HUES64 (cell line): ENCODE data around the gene NOD2.

Experiments
- H3K27ac ChIP-seq: 2 replicates; pipeline ENCODE4 v1.7.0; 2013; ENCODE audit warnings: low read depth, low read length, inconsistent platforms
- H3K27me3 ChIP-seq: 2 replicates; pipeline ENCODE4 v1.6.1; 2013; ENCODE audit warnings: mild to moderate bottlenecking, low read length; ENCODE audit not compliant: insufficient read depth
- H3K36me3 ChIP-seq: 2 replicates; pipeline ENCODE4 v1.6.1; 2013; ENCODE audit warnings: mild to moderate bottlenecking, low read length; ENCODE audit not compliant: insufficient read depth
- H3K4me1 ChIP-seq: 2 replicates; pipeline ENCODE4 v1.6.1; 2013; ENCODE audit warnings: mild to moderate bottlenecking, low read length, moderate library complexity; ENCODE audit not compliant: insufficient read depth
- H3K4me3 ChIP-seq: 2 replicates; pipeline ENCODE4 v1.5.1; 2013; ENCODE audit warnings: mild to moderate bottlenecking, low read length, moderate library complexity
- H3K9ac ChIP-seq: 2 replicates; pipeline ENCODE4 v1.6.1; 2013; ENCODE audit warnings: mild to moderate bottlenecking, low read depth, low read length
- H3K9me3 ChIP-seq: 2 replicates; pipeline ENCODE4 v1.6.1; 2013; ENCODE audit warnings: low read depth, low read length; ENCODE audit not compliant: insufficient read depth
- WGBS: fragments of 150-250, 120-280 bp; methylation state at CpG from one replicate; pipeline ENCODE4 v1.1.7; 2013; ENCODE audit warnings: missing lambda C conversion rate; 5-methylcytosine and 5-hydroxymethylcytosine counted together

The NOD2 gene

DNA sequence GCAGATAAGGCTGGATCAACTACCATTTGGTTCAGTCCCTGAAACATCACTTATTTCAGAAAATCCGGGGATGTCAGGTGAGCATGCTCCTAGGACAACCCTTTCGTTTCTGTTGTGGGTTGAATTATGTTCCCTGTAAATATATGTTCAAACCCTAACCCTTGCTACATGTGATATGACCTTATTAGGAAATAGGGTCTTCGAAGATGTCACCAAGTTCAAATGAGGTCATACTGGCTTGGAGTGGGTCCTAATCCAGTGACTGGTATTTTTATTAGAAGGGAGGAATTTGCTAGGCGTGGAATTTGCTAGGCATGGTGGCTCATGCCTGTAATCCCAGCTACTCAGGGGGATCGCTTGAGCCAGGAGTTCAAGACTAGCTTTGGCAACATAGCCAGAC lies 33.6 kb upstream of the NOD2 start:
- 95% methylated on average over 4 of the region's 5 CpGs for WGBS
- no peak overlapping the region for H3K9ac ChIP-seq
- H3K4me3 ChIP-seq: no peak overlapping the region
- H3K9me3 ChIP-seq: no peaks in the 10 kb centered on the region
- H3K36me3 ChIP-seq: no peaks in the 10 kb centered on the region
- no peaks in the 10 kb centered on the region for H3K4me1 ChIP-seq
- no peak overlapping the region for H3K27ac ChIP-seq
- peaks cover 5% of the 10 kb centered on the region for H3K27me3 ChIP-seq

DNA sequence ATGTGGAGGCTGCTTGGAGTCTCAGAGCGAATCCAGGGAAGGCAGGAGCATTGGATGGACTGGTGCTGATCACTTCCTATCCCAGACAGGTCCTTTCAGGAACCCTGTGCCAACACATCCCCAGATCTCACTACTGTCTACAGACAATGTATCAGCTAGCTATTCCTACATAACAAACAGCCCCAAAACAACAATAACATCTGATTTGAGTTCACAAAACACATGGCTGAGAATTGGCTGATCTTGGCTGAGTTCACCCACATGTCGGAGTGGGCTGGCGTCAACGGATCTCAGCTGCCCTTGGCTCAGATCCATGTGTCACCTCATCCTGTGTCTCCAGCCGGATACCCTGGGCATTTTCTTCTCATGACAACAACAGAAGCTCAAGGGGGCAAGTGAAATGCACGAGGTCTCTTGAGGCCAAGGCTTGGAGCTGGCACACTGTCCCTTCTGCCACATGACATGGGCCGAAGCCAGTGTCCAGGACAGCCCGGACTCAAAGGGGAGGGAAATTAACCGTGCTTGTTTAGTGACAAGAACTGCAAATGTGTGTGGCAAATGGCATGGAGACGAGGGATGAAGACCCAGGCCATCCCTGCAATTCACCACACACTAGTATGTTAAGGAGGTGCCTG lies 31.0 kb upstream of the NOD2 start:
- Histone ChIP-seq H3K9me3 (no peaks in the 10 kb centered on the region), H3K36me3 (no peaks in the 10 kb centered on the region), H3K27me3 (peaks cover 6% of the 10 kb centered on the region), H3K4me3 (no peak overlapping the region), H3K4me1 (no peaks in the 10 kb centered on the region), H3K9ac (no peak overlapping the region), H3K27ac (no peak overlapping the region)
- WGBS: 97% methylated on average over 10 of the region's 10 CpGs

DNA sequence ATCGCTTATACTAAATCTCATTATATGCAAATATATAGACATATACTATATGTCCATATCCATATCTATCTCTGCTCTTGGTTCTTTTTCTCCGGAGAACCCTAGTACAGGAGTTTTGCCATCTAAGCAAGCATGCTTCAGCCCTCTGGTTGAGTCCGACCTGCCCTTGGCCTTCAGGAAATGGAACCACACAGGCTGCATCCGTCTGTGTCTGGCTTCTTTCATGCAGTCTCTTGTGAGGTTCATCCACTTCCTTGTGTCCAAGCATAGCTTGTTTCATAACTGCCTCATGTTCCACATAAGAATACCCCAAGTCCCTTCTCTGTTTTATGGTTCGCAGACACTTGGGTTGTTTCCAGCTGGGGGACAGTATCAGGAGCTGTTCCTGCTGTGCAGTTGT lies 29.1 kb upstream of the NOD2 start:
- Histone ChIP-seq H3K27me3 (peaks cover 6% of the 10 kb centered on the region), H3K4me1 (no peaks in the 10 kb centered on the region), H3K4me3 (no peak overlapping the region), H3K9ac (no peak overlapping the region), H3K27ac (no peak overlapping the region), H3K9me3 (no peaks in the 10 kb centered on the region), H3K36me3 (no peaks in the 10 kb centered on the region)
- 96% methylated on average over 4 of the region's 5 CpGs for WGBS

DNA sequence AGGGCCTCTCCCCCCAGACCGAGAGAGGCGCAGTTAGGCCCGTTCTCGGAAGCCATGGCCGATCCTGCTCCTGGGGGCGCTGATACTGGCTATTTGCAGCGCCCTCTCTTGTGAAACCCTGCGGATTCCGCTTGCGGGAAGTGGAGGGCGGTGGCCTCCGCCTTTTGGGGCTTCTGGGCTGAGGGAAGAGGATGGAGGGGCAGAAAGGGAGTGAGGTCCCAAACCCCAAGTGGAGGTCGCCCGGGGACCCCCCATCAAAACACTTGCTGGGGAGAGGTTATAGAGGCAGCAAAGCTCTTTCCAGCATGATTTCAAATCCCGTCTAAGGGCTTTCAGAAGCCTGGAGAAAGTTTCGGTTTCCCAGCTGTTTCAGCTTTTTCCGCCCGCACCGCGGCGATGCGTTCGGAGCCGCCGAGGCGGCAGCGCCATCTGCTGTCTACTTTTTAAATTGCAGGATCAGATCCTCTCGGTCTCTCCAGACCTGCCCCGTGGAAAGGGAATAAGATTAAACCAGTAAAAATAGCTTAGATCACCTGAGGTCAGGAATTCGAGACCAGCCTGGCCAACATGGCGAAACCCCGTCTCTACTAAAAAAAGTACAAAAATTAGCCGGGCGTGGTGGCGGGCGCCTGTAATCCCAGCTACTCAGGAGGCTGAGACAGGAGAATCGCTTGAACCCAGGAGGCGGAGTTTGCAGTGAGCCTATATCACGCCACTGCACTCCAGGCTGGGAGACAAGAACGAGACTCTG lies 28.1 kb upstream of the NOD2 start:
- peak overlapping the region; percentile 39 for H3K9ac ChIP-seq
- H3K9me3 ChIP-seq: no peaks in the 10 kb centered on the region
- H3K27me3 ChIP-seq: peaks cover 6% of the 10 kb centered on the region
- H3K36me3 ChIP-seq: no peaks in the 10 kb centered on the region
- H3K4me1 ChIP-seq: no peaks in the 10 kb centered on the region
- no peak overlapping the region for H3K27ac ChIP-seq
- H3K4me3 ChIP-seq: peak overlapping the region; percentile 56
- WGBS: 29% methylated on average over 40 of the region's 40 CpGs

DNA sequence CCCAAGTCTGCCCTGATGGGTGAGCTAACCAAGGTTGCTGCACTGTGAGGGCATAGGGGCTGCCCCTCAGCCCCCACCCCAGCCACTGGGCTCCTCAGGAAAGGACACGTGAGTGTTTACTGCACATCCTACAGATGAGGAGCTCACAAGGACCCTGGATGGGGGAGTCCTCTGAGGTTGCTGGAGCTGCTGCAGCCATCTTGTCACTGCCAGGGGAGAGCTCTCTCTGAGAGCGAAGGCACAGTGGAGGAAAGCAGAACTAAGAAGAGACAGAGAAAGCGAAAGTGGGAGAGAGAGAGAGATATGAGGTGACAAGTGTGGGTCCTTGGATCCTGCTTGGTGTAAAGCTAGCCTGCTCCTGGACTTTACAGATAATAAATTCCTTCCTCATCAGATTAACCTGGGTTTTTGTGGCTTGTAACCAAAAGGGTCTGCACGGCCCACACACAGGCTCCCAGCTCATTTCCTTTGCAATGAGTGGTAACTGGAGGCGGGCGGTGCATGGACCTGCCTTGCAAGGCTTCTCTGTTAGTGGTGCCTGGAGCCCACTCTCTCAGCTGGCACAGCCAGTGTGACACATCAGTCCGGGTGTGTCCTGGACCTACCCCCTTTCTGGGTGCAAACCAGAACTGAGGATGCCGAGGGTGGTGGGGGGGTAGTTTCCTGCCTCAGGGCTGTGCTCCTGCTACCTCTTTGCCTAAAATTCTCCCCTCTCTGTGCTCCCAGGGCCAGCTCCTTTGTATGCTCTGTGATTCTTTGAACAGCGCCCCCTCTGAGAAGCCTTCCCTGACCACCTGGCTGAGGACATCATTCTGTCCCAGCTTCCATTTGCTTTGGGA lies 26.5 kb upstream of the NOD2 start:
- peaks cover 6% of the 10 kb centered on the region for H3K27me3 ChIP-seq
- no peaks in the 10 kb centered on the region for H3K36me3 ChIP-seq
- H3K27ac ChIP-seq: no peak overlapping the region
- H3K9ac ChIP-seq: no peak overlapping the region
- no peaks in the 10 kb centered on the region for H3K4me1 ChIP-seq
- no peak overlapping the region for H3K4me3 ChIP-seq
- 93% methylated on average over 8 of the region's 9 CpGs for WGBS
- peaks cover 9% of the 10 kb centered on the region for H3K9me3 ChIP-seq

DNA sequence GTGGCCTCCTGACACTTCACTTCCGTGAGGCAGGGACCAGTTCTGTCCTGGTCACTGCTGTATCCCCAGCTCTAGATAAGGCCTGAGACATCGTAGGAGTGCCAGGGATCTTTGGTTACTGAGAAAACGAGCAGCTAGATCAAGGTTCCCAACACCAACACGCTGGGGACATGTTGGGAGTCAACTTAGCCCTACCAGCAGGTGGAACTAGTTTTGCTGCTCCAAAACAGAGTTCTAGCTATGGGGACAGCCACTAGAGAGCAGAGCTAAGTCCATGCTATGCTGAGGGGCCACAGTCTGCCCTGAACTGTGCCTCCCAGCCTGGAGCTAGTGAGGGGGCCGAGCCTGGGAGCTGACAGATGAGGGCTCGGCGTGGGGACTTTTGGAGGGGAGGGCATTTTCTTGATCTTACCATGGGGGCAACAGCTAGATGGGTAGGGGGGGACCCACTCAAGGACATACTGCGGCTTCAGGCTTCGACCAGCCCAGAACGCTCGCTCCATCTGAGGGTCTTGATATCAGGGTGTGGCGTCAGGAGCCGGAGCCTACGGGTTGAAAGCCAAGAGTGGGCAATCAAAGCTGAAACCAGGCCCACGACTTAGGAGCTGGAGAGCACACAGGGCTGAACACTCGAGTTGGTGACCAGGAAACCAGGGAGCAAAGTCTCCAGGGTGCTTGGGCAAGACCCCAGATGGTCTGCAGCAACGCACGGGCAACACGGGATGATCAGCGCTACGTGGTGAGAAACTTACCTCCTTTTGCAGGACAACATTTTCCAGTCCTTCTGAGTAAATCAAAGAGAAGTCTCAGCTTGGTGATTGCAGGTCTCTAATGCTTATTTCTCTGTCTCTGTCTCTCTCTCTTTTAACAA lies 25.7 kb upstream of the NOD2 start:
- Histone ChIP-seq H3K9ac (no peak overlapping the region), H3K4me1 (no peaks in the 10 kb centered on the region), H3K9me3 (peaks cover 17% of the 10 kb centered on the region), H3K27me3 (peaks cover 6% of the 10 kb centered on the region), H3K4me3 (no peak overlapping the region), H3K27ac (no peak overlapping the region), H3K36me3 (no peaks in the 10 kb centered on the region)
- WGBS: 92% methylated on average over 21 of the region's 21 CpGs

DNA sequence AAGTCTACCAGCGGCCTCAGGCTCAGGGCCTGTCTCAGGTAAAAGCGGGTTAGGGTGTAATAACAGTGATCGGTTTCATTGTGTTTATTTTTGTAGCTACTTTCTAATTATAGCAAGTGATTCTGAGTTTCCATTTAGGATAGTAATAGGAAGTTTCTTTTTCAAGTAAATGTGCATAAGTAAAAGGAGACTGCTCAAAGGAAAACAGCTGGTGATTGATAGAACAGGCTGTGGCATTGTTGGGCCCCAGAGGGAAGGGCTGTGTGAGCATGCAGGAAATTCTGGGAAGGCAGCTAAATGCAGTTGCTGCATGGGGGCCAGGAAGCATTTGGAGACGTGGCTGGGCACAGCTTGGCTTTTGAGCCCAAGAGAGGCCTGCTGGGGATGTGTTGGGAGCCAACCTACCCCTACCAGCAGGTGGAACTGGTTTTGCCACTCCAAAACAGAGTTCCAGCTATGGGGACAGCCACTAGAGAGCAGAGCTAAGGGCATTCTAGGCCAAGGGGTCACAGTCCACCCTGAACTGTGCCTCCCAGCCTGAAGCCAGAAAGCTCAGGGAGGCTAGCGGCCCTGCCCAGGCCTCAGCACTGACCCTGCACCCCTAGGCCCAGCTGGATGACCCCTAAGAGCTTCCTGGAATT lies 24.9 kb upstream of the NOD2 start:
- peaks cover 18% of the 10 kb centered on the region for H3K9me3 ChIP-seq
- 86% methylated on average over 5 of the region's 5 CpGs for WGBS
- H3K36me3 ChIP-seq: no peaks in the 10 kb centered on the region
- H3K27ac ChIP-seq: no peak overlapping the region
- H3K4me3 ChIP-seq: no peak overlapping the region
- H3K9ac ChIP-seq: no peak overlapping the region
- H3K4me1 ChIP-seq: no peaks in the 10 kb centered on the region
- peaks cover 6% of the 10 kb centered on the region for H3K27me3 ChIP-seq

DNA sequence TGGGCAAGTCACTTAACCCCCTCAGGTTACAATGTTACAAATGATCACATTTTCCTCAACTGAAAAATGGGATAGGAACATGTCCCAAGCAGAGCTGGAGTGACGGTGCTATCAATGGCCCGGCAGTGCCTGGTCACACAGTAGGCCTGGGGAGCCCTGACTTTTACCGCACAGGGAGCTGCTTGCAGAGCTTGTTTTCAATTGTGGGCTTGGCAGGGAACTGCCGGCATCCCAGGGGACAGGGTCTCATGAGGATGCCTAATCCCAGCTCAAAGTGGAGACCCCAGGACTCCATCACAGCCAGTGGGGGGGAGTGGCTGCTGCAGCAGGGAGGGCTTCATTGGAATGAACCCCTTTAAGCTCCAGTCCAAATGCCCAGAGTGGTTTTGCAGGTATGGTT lies 23.7 kb upstream of the NOD2 start:
- H3K36me3 ChIP-seq: no peaks in the 10 kb centered on the region
- H3K9ac ChIP-seq: no peak overlapping the region
- H3K9me3 ChIP-seq: peaks cover 18% of the 10 kb centered on the region
- WGBS: 92% methylated on average over 4 of the region's 4 CpGs
- H3K27ac ChIP-seq: no peak overlapping the region
- no peaks in the 10 kb centered on the region for H3K4me1 ChIP-seq
- no peak overlapping the region for H3K4me3 ChIP-seq
- 0 out of 2 replicates have a peak, but pooled peaks cover 1% of the 10 kb centered on the region for H3K27me3 ChIP-seq

DNA sequence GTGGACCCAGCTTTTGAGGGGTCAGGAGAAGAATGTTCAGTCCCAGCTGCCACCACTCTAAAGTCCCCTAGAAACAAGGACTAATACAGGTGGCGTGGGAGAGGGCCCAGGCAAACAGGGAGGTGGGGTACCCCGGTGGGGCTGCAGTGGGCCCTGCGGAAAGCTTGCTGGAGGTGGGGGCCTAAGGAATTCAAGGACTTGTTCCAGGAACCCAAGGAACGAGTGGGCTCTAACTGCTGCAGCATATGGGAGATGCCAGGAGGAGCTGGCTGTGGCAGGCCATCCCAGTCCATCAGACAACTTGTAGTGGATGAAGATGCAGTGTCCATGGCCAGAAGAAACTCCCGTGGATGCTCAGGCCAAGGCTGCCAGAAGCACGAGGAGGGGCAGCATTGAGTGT lies 22.9 kb upstream of the NOD2 start:
- WGBS: 93% methylated on average over 6 of the region's 6 CpGs
- H3K4me3 ChIP-seq: no peak overlapping the region
- no peak overlapping the region for H3K27ac ChIP-seq
- no peaks in the 10 kb centered on the region for H3K4me1 ChIP-seq
- no peak overlapping the region for H3K9ac ChIP-seq
- peaks cover 18% of the 10 kb centered on the region for H3K9me3 ChIP-seq
- no peaks in the 10 kb centered on the region for H3K27me3 ChIP-seq
- H3K36me3 ChIP-seq: no peaks in the 10 kb centered on the region

DNA sequence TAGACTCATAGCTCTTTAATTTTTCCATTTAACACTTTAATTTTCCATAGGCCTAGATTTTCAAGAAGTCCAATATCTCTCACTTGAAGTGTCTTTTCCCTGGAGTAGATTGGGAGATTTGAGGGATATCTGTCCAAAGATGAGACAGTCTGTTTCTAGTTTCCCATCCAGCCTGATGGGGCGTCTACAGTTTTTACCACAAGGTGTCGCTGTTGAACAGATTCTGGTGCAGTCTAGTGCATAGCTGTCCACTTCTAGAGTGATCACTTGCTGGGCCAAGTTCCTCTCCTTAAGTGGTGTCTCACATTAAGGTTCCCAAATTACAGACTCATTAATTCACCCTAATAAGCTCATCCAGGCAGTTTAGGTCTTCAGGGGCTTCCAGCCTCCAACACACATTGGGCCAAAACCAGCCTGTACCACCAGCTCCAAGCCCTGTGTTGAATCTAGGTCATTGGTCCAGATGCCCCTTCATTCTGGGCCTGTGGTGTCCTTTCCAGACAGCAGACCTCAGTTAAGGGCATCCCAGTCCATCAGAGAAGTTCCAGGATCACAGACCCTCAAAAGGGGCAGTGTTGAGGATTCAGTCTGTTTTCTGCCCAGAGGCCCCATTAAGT lies 21.7 kb upstream of the NOD2 start:
- Histone ChIP-seq H3K9ac (no peak overlapping the region), H3K27ac (no peak overlapping the region), H3K36me3 (no peaks in the 10 kb centered on the region), H3K4me1 (no peaks in the 10 kb centered on the region), H3K27me3 (no peaks in the 10 kb centered on the region), H3K9me3 (peaks cover 18% of the 10 kb centered on the region), H3K4me3 (no peak overlapping the region)
- 46% methylated on average over 2 of the region's 2 CpGs for WGBS
